Hepatocyte (in vitro differentiated cells): ENCODE data around the gene GPC3.

ENCODE experiments used
- CTCF ChIP-seq: fragments of 200-600 bp; sonication (generic); IDR thresholded peaks from 2 replicates; pipeline ENCODE4 v1.5.1; 2016; ENCODE audit warnings: antibody characterized with exemption, mild to moderate bottlenecking; ENCODE audit not compliant: poor library complexity
- EZH2 ChIP-seq: fragments of 200-600 bp; sonication (generic); IDR thresholded peaks from 2 replicates; pipeline ENCODE4 v1.6.1; 2016; ENCODE audit warnings: antibody characterized with exemption, mild to moderate bottlenecking, borderline replicate concordance
- EZH2phosphoT487 ChIP-seq: fragments of 200-600 bp; sonication (generic); IDR thresholded peaks from one replicate; pipeline ENCODE4 v1.6.1; 2018; ENCODE audit warnings: antibody characterized with exemption, mild to moderate bottlenecking, low read depth, moderate library complexity; ENCODE audit not compliant: unreplicated experiment, severe bottlenecking

- TF ChIP-seq EZH2, result no peak
- no peak for TF ChIP-seq CTCF
- TF ChIP-seq EZH2phosphoT487, result no peak
These were observed 165.8 kb downstream of the GPC3 start for GRCh38 chrX:133819546-133819945.
